ENCODE data around the gene HOXD13. TPM values are rescaled to one million over a fixed set of nuclear protein-coding genes. Genes with fewer than 3 reads are reported as not detected.

HOXD13 gene
- total RNA-seq, 2 experiments from 2014 or later = not detected

DNA sequence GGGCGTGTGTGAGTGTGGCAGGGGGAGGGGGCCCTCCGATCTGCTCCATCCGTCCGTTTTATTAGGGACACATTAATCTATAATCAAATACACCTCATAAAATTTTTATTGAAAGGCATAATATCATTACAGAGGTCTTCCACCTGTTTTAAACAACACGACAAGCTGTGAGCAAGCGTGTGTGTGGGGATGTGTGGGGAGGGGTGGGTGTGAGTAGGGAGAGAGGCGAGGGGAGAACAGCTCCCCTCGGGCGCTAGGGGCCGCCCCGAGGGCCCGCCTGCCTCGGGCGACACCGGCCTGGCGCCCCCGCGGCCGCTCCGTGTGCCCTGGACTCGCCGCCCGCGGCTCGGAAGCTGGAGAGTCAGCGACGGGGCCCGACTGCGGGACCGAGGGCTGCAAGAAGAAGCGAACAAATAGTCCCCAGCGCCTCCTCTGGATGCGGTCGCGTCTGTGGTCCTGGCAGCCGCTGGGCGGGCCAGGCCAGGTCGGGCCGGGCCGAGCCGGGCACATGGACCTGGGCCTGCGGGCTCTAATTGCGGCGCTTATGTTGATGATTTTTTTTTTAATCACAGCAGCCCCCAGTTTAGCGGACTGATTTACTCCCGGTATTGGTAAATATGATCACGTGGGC is 29.6 kb downstream of the HOXD13 start:
- Histone ChIP-seq H3K4me3 (ENCODE audit: low read depth, low read length, poor library complexity, severe bottlenecking) (no peak overlapping the region), H3K36me3 (ENCODE audit: insufficient read depth, low read length) (no peaks in the 10 kb centered on the region), H3K4me2 (ENCODE audit: low read length) (no peak overlapping the region)

DNA sequence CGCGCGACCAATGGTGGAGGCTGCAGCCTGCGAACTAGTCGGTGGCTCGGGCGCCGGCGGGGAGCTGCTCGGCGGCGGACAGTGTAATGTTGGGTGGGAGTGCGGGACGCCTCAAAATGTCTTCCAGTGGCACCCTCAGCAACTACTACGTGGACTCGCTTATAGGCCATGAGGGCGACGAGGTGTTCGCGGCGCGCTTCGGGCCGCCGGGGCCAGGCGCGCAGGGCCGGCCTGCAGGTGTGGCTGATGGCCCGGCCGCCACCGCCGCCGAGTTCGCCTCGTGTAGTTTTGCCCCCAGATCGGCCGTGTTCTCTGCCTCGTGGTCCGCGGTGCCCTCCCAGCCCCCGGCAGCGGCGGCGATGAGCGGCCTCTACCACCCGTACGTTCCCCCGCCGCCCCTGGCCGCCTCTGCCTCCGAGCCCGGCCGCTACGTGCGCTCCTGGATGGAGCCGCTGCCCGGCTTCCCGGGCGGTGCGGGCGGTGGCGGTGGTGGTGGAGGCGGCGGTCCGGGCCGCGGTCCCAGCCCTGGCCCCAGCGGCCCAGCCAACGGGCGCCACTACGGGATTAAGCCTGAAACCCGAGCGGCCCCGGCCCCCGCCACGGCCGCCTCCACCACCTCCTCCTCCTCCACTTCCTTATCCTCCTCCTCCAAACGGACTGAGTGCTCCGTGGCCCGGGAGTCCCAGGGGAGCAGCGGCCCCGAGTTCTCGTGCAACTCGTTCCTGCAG is 30.3 kb downstream of the HOXD13 start, which contains the start of gene HOXD9:
Gene HOXD9 (plus strand): TSS at position 37 of the 728 bp plus-strand sequence. CDS start 50 bp downstream, at position 87.
- H3K27ac ChIP-seq (ENCODE audit: low read depth, low read length, poor library complexity, severe bottlenecking) = no peak within 1 kb of the TSS
- no peaks in the 10 kb centered on the region for H3K9me2 ChIP-seq (ENCODE audit: insufficient read depth, low read length)
- H3K4me1 ChIP-seq (ENCODE audit: insufficient read depth, low read length, poor library complexity, severe bottlenecking) = no peaks in the 10 kb centered on the region
- no peak for TF ChIP-seq EZH2phosphoT487 (IDR thresholded peaks at IDR 0.05; ENCODE audit: borderline replicate concordance, low read depth, low read length)
- TF ChIP-seq, protein P1, sequence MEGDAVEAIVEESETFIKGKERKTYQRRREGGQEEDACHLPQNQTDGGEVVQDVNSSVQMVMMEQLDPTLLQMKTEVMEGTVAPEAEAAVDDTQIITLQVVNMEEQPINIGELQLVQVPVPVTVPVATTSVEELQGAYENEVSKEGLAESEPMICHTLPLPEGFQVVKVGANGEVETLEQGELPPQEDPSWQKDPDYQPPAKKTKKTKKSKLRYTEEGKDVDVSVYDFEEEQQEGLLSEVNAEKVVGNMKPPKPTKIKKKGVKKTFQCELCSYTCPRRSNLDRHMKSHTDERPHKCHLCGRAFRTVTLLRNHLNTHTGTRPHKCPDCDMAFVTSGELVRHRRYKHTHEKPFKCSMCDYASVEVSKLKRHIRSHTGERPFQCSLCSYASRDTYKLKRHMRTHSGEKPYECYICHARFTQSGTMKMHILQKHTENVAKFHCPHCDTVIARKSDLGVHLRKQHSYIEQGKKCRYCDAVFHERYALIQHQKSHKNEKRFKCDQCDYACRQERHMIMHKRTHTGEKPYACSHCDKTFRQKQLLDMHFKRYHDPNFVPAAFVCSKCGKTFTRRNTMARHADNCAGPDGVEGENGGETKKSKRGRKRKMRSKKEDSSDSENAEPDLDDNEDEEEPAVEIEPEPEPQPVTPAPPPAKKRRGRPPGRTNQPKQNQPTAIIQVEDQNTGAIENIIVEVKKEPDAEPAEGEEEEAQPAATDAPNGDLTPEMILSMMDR (conservative IDR thresholded peaks at IDR 0.05; ENCODE audit: low read length) = no peak
- no peaks in the 10 kb centered on the region for H4K20me1 ChIP-seq (ENCODE audit: insufficient read depth, low read length)
- H3K4me2 ChIP-seq (ENCODE audit: low read length) = no peak within 1 kb of the TSS
- no peaks in the 10 kb centered on the region for H3K36me3 ChIP-seq (ENCODE audit: insufficient read depth, low read length)
- DNase-seq (ENCODE audit: low spot score) = no peak
- CTCF ChIA-PET (ENCODE audit: unreplicated experiment) = no interaction called here
- no peak within 1 kb of the TSS for H3K4me3 ChIP-seq (ENCODE audit: low read depth, low read length, poor library complexity, severe bottlenecking)
- no peaks in the 10 kb centered on the region for H3K79me2 ChIP-seq (ENCODE audit: insufficient read depth, low read depth, low read length)
- H2AFZ ChIP-seq (ENCODE audit: low read length) = no peak within 1 kb of the TSS
- POLR2A ChIA-PET = no interaction called here
- no TSS peak for BruUV-seq (replicated peaks)
- intact Hi-C loops (cut with micrococcal nuclease; ENCODE audit: unreplicated experiment) = no loop called here
- no peaks in the 10 kb centered on the region for H3K9me3 ChIP-seq (ENCODE audit: low read length)

More for the DNA sequence above, 29.6 kb downstream of the HOXD13 start:
- Histone ChIP-seq H3K79me2 (ENCODE audit: insufficient read depth, low read depth, low read length) (no peaks in the 10 kb centered on the region), H4K20me1 (ENCODE audit: insufficient read depth, low read length) (no peaks in the 10 kb centered on the region), H3K9me3 (ENCODE audit: low read length) (no peaks in the 10 kb centered on the region), H3K9me2 (ENCODE audit: insufficient read depth, low read length) (no peaks in the 10 kb centered on the region), H3K27ac (ENCODE audit: low read depth, low read length, poor library complexity, severe bottlenecking) (no peak overlapping the region), H3K4me1 (ENCODE audit: insufficient read depth, low read length, poor library complexity, severe bottlenecking) (no peaks in the 10 kb centered on the region), H2AFZ (ENCODE audit: low read length) (no peak overlapping the region)
- intact Hi-C loops (cut with micrococcal nuclease; ENCODE audit: unreplicated experiment) = no loop called here
- ChIA-PET POLR2A (no interaction called here), CTCF (ENCODE audit: unreplicated experiment) (no interaction called here)
- no TSS peak for BruUV-seq (replicated peaks)
- TF ChIP-seq EZH2phosphoT487 (IDR thresholded peaks at IDR 0.05; ENCODE audit: borderline replicate concordance, low read depth, low read length) = no peak
- TF ChIP-seq, protein P1 (conservative IDR thresholded peaks at IDR 0.05; ENCODE audit: low read length) = no peak
- no peak for DNase-seq (ENCODE audit: low spot score)
